ENCODE measurements around the gene SYP.

The SYP gene
- total RNA-seq: 0.17 to 1.2 (median 0.61) reads per million in 3 donors

- no peaks in the 10 kb centered on the region for H3K36me3 ChIP-seq (ENCODE audit: control insufficient read depth, insufficient read depth, low read length)
- peaks cover 6% of the 10 kb centered on the region for H3K4me1 ChIP-seq (ENCODE audit: control insufficient read depth, insufficient read depth, low read length, poor library complexity, severe bottlenecking)
- H3K27me3 ChIP-seq (replicated peaks; ENCODE audit: control insufficient read depth, insufficient read depth, low read length, poor library complexity, severe bottlenecking): no peaks in the 10 kb centered on the region
- peak; percentile 77 to 81 (median 78) for DNase-seq
- H3K9me3 ChIP-seq (ENCODE audit: control insufficient read depth, low read length): no peaks in the 10 kb centered on the region
- peak within 1 kb of the TSS; percentile 39 for H3K27ac ChIP-seq (ENCODE audit: insufficient read depth, low read length, poor library complexity, severe bottlenecking)
- peak within 1 kb of the TSS; percentile 35 for H3K4me3 ChIP-seq (ENCODE audit: insufficient read depth, low read depth, low read length, poor library complexity, severe bottlenecking)
Measured at GRCh38 chrX:49199906-49200771, at the start of gene SYP. Gene SYP, minus strand, starts transcription at chrX:49200193. Its CDS starts 7 bp downstream, at chrX:49200186.

DNA sequence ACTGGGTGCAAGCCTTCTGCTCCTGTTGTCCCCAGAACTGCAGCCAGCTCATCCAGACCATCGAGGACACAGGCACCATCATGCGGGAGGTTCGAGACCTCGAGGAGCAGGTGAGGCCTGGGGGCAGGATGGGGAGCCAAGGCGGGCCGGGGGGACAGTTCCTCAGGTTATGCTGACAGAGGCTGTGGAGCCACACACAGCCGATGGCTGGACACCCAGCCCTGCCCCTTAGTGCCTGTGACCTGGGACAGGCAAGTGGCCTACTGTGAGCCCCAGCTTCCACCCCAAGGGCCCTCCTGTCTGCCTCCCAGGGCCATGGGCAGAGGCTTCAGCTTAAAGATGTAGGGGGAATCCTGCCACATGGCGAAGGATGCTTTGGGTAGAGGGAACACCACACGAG lies 49.6 kb upstream of the SYP start:
- H3K36me3 ChIP-seq (ENCODE audit: control insufficient read depth, insufficient read depth, low read length): peaks cover 21% of the 10 kb centered on the region
- H3K4me3 ChIP-seq (ENCODE audit: insufficient read depth, low read depth, low read length, poor library complexity, severe bottlenecking): no peak overlapping the region
- no peaks in the 10 kb centered on the region for H3K27me3 ChIP-seq (replicated peaks; ENCODE audit: control insufficient read depth, insufficient read depth, low read length, poor library complexity, severe bottlenecking)
- H3K9me3 ChIP-seq (ENCODE audit: control insufficient read depth, low read length): no peaks in the 10 kb centered on the region
- no peaks in the 10 kb centered on the region for H3K4me1 ChIP-seq (ENCODE audit: control insufficient read depth, insufficient read depth, low read length, poor library complexity, severe bottlenecking)
- no peak overlapping the region for H3K27ac ChIP-seq (ENCODE audit: insufficient read depth, low read length, poor library complexity, severe bottlenecking)
- DNase-seq: no peak

DNA sequence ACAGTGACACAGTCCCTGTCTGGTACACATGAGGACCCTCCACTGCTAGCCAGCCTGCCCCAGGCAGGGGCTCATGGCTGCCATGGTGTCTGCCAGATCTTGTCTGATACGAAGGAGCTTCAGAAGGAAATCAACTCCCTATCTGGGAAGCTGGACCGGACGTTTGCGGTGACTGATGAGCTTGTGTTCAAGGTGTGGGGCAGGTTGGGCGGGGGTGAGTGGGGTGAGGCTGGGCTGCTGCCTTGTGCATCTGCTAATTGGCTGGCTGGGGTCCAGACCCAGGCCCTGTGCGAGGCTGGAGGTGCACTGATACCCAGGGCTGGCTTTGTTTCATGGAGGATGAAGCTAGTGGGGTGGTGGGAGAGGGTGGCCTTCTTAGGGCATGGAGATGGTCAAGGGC lies 49.1 kb upstream of the SYP start:
- H3K9me3 ChIP-seq (ENCODE audit: control insufficient read depth, low read length): no peaks in the 10 kb centered on the region
- H3K4me3 ChIP-seq (ENCODE audit: insufficient read depth, low read depth, low read length, poor library complexity, severe bottlenecking): no peak overlapping the region
- H3K27ac ChIP-seq (ENCODE audit: insufficient read depth, low read length, poor library complexity, severe bottlenecking): no peak overlapping the region
- DNase-seq: no peak
- H3K4me1 ChIP-seq (ENCODE audit: control insufficient read depth, insufficient read depth, low read length, poor library complexity, severe bottlenecking): no peaks in the 10 kb centered on the region
- H3K27me3 ChIP-seq (replicated peaks; ENCODE audit: control insufficient read depth, insufficient read depth, low read length, poor library complexity, severe bottlenecking): no peaks in the 10 kb centered on the region
- H3K36me3 ChIP-seq (ENCODE audit: control insufficient read depth, insufficient read depth, low read length): peaks cover 21% of the 10 kb centered on the region

GRCh38 chrX:49247916-49248811 lies 48.2 kb upstream of the SYP start:
- DNase-seq: no peak

DNA sequence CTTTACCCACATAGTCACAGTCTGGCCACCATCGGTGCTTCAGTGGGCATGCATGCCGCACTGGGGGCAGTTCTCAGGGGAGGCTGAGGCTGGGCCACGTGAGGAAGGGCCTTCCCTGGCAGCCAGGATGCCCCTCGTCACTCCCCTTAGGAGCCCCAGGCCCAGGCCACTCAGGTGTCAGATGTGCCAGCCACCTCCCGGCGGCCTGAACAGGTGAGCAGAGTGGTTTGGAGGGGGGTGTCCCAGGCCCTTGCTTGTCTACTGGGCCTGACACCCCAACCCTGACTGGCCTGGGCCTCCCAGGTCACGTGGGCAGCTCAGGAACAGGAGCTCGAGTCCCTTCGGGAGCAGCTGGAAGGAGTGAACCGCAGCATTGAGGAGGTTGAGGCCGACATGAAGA lies 47.4 kb upstream of the SYP start:
- H3K9me3 ChIP-seq (ENCODE audit: control insufficient read depth, low read length): no peaks in the 10 kb centered on the region
- no peaks in the 10 kb centered on the region for H3K27me3 ChIP-seq (replicated peaks; ENCODE audit: control insufficient read depth, insufficient read depth, low read length, poor library complexity, severe bottlenecking)
- H3K36me3 ChIP-seq (ENCODE audit: control insufficient read depth, insufficient read depth, low read length): peaks cover 26% of the 10 kb centered on the region
- no peak overlapping the region for H3K27ac ChIP-seq (ENCODE audit: insufficient read depth, low read length, poor library complexity, severe bottlenecking)
- DNase-seq: no peak
- no peaks in the 10 kb centered on the region for H3K4me1 ChIP-seq (ENCODE audit: control insufficient read depth, insufficient read depth, low read length, poor library complexity, severe bottlenecking)
- H3K4me3 ChIP-seq (ENCODE audit: insufficient read depth, low read depth, low read length, poor library complexity, severe bottlenecking): no peak overlapping the region

More at GRCh38 chrX:49247916-49248811, 48.2 kb upstream of the SYP start:
- Histone ChIP-seq H3K4me3 (ENCODE audit: insufficient read depth, low read depth, low read length, poor library complexity, severe bottlenecking) (no peak overlapping the region), H3K9me3 (ENCODE audit: control insufficient read depth, low read length) (no peaks in the 10 kb centered on the region), H3K4me1 (ENCODE audit: control insufficient read depth, insufficient read depth, low read length, poor library complexity, severe bottlenecking) (no peaks in the 10 kb centered on the region), H3K36me3 (ENCODE audit: control insufficient read depth, insufficient read depth, low read length) (peaks cover 24% of the 10 kb centered on the region), H3K27me3 (replicated peaks; ENCODE audit: control insufficient read depth, insufficient read depth, low read length, poor library complexity, severe bottlenecking) (no peaks in the 10 kb centered on the region), H3K27ac (ENCODE audit: insufficient read depth, low read length, poor library complexity, severe bottlenecking) (no peak overlapping the region)

DNA sequence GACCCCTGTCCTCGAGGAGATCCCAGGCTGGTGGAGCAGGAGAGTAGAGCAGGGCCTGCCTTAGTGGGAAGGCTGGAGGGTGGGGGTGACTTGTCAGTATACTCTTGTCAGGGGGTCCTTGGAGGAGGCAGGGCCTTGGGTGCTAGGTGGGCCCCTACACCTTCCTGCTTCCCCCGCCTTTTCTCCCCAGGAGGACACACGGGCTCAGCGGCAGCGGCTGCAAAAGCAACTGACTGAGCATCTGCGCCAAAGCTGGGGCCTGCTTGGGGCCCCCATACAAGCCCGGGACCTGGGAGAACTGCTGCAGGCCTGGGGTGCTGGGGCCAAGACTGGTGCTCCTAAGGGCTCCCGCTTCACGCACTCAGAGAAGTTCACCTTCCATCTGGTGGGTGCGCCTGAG lies 46.5 kb upstream of the SYP start:
- no peaks in the 10 kb centered on the region for H3K4me1 ChIP-seq (ENCODE audit: control insufficient read depth, insufficient read depth, low read length, poor library complexity, severe bottlenecking)
- H3K4me3 ChIP-seq (ENCODE audit: insufficient read depth, low read depth, low read length, poor library complexity, severe bottlenecking): no peak overlapping the region
- no peaks in the 10 kb centered on the region for H3K9me3 ChIP-seq (ENCODE audit: control insufficient read depth, low read length)
- H3K27me3 ChIP-seq (replicated peaks; ENCODE audit: control insufficient read depth, insufficient read depth, low read length, poor library complexity, severe bottlenecking): no peaks in the 10 kb centered on the region
- DNase-seq: no peak
- no peak overlapping the region for H3K27ac ChIP-seq (ENCODE audit: insufficient read depth, low read length, poor library complexity, severe bottlenecking)
- H3K36me3 ChIP-seq (ENCODE audit: control insufficient read depth, insufficient read depth, low read length): peaks cover 26% of the 10 kb centered on the region

DNA sequence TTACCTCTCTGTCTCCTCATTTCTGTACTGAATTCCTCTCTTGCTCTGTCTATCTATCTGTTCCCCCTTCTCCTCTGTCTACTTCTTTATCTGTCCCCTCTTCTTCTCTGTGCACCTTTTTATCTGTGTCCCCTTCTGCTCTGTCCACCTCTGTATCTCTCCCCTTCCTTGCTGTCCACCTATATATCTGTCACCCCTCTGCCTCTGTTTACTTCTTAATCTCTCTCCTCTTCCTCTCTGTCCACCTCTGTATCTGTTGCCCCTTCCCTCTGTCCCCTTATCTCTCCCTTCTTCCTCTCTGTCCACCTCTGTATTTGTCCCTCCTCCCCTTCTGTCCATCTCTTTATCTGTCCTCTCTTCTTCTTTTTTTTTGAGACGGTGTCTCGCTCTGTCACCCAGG lies 44.2 kb upstream of the SYP start:
- Histone ChIP-seq H3K36me3 (ENCODE audit: control insufficient read depth, insufficient read depth, low read length) (peaks cover 22% of the 10 kb centered on the region), H3K4me1 (ENCODE audit: control insufficient read depth, insufficient read depth, low read length, poor library complexity, severe bottlenecking) (no peaks in the 10 kb centered on the region), H3K27ac (ENCODE audit: insufficient read depth, low read length, poor library complexity, severe bottlenecking) (no peak overlapping the region), H3K27me3 (replicated peaks; ENCODE audit: control insufficient read depth, insufficient read depth, low read length, poor library complexity, severe bottlenecking) (no peaks in the 10 kb centered on the region), H3K4me3 (ENCODE audit: insufficient read depth, low read depth, low read length, poor library complexity, severe bottlenecking) (no peak overlapping the region), H3K9me3 (ENCODE audit: control insufficient read depth, low read length) (no peaks in the 10 kb centered on the region)
- DNase-seq: no peak

DNA sequence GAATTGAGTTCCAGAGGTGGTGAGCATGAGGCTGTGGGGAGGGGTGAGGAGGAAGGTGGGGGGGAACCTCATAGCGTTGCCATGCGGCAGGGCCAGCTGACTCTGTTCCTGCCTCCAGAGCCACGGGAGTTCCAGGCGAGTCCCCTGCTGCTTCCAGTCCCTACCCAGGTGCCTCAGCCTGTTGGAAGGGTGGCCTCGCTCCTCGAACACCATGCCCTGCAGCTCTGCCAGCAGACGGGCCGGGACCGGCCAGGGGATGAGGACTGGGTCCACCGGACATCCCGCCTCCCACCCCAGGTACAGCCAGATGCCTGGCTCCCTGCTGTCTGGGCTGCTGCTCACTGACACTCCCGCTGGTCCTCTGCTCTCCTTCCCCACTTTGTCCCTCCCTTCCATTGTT lies 43.2 kb upstream of the SYP start:
- no peaks in the 10 kb centered on the region for H3K27me3 ChIP-seq (replicated peaks; ENCODE audit: control insufficient read depth, insufficient read depth, low read length, poor library complexity, severe bottlenecking)
- H3K4me1 ChIP-seq (ENCODE audit: control insufficient read depth, insufficient read depth, low read length, poor library complexity, severe bottlenecking): no peaks in the 10 kb centered on the region
- DNase-seq: no peak
- H3K36me3 ChIP-seq (ENCODE audit: control insufficient read depth, insufficient read depth, low read length): peaks cover 18% of the 10 kb centered on the region
- no peak overlapping the region for H3K4me3 ChIP-seq (ENCODE audit: insufficient read depth, low read depth, low read length, poor library complexity, severe bottlenecking)
- H3K27ac ChIP-seq (ENCODE audit: insufficient read depth, low read length, poor library complexity, severe bottlenecking): no peak overlapping the region
- no peaks in the 10 kb centered on the region for H3K9me3 ChIP-seq (ENCODE audit: control insufficient read depth, low read length)

GRCh38 chrX:49242545-49243066 lies 42.6 kb upstream of the SYP start:
- Histone ChIP-seq H3K9me3 (ENCODE audit: control insufficient read depth, low read length) (no peaks in the 10 kb centered on the region), H3K27ac (ENCODE audit: insufficient read depth, low read length, poor library complexity, severe bottlenecking) (no peak overlapping the region), H3K36me3 (ENCODE audit: control insufficient read depth, insufficient read depth, low read length) (peaks cover 14% of the 10 kb centered on the region), H3K4me1 (ENCODE audit: control insufficient read depth, insufficient read depth, low read length, poor library complexity, severe bottlenecking) (no peaks in the 10 kb centered on the region), H3K4me3 (ENCODE audit: insufficient read depth, low read depth, low read length, poor library complexity, severe bottlenecking) (no peak overlapping the region), H3K27me3 (replicated peaks; ENCODE audit: control insufficient read depth, insufficient read depth, low read length, poor library complexity, severe bottlenecking) (no peaks in the 10 kb centered on the region)
- DNase-seq: no peak
